Loucy (cell line): Measurements from ENCODE around the gene SLU7.
A peak's percentile ranks its signal among the peaks of the same experiment; 100 is the strongest.

Experiments used
- H2AFZ ChIP-seq: fragments of 200-600 bp; sonication (generic); 2 replicates; pipeline ENCODE4 v1.6.0; 2016; ENCODE audit warnings: antibody characterized with exemption, mild to moderate bottlenecking, low read length, moderate library complexity
- H3F3A ChIP-seq: fragments of 200-600 bp; 2 replicates; pipeline ENCODE4 v1.6.0; 2016; ENCODE audit warnings: antibody characterized with exemption, low read depth, mild to moderate bottlenecking
- H3K27me3 ChIP-seq: fragments of 200-600 bp; sonication (generic); 2 replicates; pipeline ENCODE4 v1.6.1; 2014; ENCODE audit warnings: low read length, mild to moderate bottlenecking; ENCODE audit not compliant: insufficient read depth, poor library complexity, severe bottlenecking
- H3K36me3 ChIP-seq: fragments of 200-600 bp; sonication (generic); 2 replicates; pipeline ENCODE4 v1.6.1; 2016; ENCODE audit warnings: low read length; ENCODE audit not compliant: insufficient read depth
- H3K4me1 ChIP-seq: fragments of 200-600 bp; sonication (generic); 2 replicates; pipeline ENCODE4 v1.5.1; 2014; ENCODE audit warnings: low read length, mild to moderate bottlenecking; ENCODE audit not compliant: insufficient read depth, poor library complexity, severe bottlenecking
- H3K4me2 ChIP-seq: fragments of 200-600 bp; sonication (generic); 2 replicates; pipeline ENCODE4 v1.6.0; 2014; ENCODE audit warnings: antibody characterized with exemption, low read length, low read depth, mild to moderate bottlenecking; ENCODE audit not compliant: poor library complexity, severe bottlenecking
- H3K4me3 ChIP-seq: fragments of 200-600 bp; sonication (generic); 2 replicates; pipeline ENCODE4 v1.5.1; 2014; ENCODE audit warnings: low read length, mild to moderate bottlenecking, mixed read lengths; ENCODE audit not compliant: poor library complexity, severe bottlenecking
- H3K79me2 ChIP-seq: fragments of 200-600 bp; sonication (generic); 2 replicates; pipeline ENCODE4 v1.6.1; 2014; ENCODE audit warnings: low read length; ENCODE audit not compliant: insufficient read depth
- H3K9ac ChIP-seq: fragments of 200-600 bp; sonication (generic); 2 replicates; pipeline ENCODE4 v1.6.0; 2014; ENCODE audit warnings: mild to moderate bottlenecking, low read depth, low read length, moderate library complexity; ENCODE audit not compliant: poor library complexity, severe bottlenecking
- H3K9me2 ChIP-seq: fragments of 200-600 bp; sonication (generic); replicated peaks from 2 replicates; pipeline ENCODE4 v1.6.1; 2016; ENCODE audit warnings: low read depth, low read length, mixed read lengths
- H3K9me3 ChIP-seq: fragments of 200-600 bp; sonication (generic); 2 replicates; pipeline ENCODE4 v1.6.1; 2014; ENCODE audit warnings: mild to moderate bottlenecking, antibody characterized with exemption, low read length, low read depth; ENCODE audit not compliant: insufficient read depth
- H4K20me1 ChIP-seq: fragments of 200-600 bp; sonication (generic); 2 replicates; pipeline ENCODE4 v1.6.0; 2014; ENCODE audit warnings: antibody characterized with exemption, low read length, mild to moderate bottlenecking; ENCODE audit not compliant: insufficient read depth, poor library complexity, severe bottlenecking
- EZH2phosphoT487 ChIP-seq: fragments of 200-600 bp; IDR thresholded peaks from 2 replicates; pipeline ENCODE4 v1.6.1; 2018; ENCODE audit warnings: antibody characterized with exemption, mild to moderate bottlenecking, moderate library complexity, borderline replicate concordance
- TF ChIP-seq, protein P1 (sequence below): fragments of 200-600 bp; sonication (generic); conservative IDR thresholded peaks from 2 replicates; pipeline ENCODE4 v1.5.1; 2014; ENCODE audit warnings: mild to moderate bottlenecking, antibody characterized with exemption, low read length

SLU7 gene

DNA sequence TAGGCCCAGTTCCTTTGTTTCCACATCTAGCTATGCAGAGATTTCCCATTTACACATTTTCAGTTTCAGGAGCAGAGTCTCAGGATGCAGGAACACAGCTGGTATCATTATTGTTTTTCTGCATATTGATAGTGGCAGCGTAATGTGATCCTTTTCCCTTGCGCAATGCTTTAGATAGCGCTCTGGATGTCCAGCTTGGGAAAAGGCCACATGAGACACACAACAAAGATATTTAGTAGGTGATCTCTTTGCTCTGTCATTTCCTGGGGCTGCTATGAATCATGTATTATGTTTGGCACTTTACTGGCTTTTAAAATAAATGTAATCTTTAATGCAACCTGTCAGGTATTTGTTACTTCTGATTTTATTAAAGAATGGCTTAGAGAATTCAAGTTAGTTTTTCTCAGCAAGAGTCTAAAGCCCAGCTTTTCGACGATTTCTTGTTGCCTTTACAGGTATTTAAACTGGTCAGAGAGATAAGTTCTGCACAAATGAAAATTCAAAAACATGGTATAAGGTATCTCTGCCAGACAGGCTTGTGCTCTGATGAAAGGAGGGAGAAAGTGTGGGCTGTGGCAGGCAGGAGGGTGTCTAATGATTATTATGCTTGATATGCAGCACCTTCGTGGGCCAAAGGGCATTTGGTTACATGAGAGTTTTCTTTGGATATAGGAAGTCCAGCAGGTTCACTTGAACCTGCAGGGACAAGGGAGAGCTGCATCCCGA, 45.0 kb upstream of the SLU7 start:
- H3K79me2 ChIP-seq: peaks cover 7% of the 10 kb centered on the region
- H4K20me1 ChIP-seq: no peaks in the 10 kb centered on the region
- no peak overlapping the region for H3K4me3 ChIP-seq
- no peaks in the 10 kb centered on the region for H3K27me3 ChIP-seq
- peaks cover 3% of the 10 kb centered on the region; the same call in 1 of the 2 replicates for H3F3A ChIP-seq
- no peak overlapping the region for H3K9ac ChIP-seq
- H2AFZ ChIP-seq: no peak overlapping the region; the same call in 1 of the 2 replicates
- no peaks in the 10 kb centered on the region for H3K36me3 ChIP-seq
- TF ChIP-seq, protein P1, sequence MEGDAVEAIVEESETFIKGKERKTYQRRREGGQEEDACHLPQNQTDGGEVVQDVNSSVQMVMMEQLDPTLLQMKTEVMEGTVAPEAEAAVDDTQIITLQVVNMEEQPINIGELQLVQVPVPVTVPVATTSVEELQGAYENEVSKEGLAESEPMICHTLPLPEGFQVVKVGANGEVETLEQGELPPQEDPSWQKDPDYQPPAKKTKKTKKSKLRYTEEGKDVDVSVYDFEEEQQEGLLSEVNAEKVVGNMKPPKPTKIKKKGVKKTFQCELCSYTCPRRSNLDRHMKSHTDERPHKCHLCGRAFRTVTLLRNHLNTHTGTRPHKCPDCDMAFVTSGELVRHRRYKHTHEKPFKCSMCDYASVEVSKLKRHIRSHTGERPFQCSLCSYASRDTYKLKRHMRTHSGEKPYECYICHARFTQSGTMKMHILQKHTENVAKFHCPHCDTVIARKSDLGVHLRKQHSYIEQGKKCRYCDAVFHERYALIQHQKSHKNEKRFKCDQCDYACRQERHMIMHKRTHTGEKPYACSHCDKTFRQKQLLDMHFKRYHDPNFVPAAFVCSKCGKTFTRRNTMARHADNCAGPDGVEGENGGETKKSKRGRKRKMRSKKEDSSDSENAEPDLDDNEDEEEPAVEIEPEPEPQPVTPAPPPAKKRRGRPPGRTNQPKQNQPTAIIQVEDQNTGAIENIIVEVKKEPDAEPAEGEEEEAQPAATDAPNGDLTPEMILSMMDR: no peak
- TF ChIP-seq EZH2phosphoT487: no peak
- no peaks in the 10 kb centered on the region for H3K9me2 ChIP-seq
- H3K4me1 ChIP-seq: peaks cover 42% of the 10 kb centered on the region
- H3K9me3 ChIP-seq: no peaks in the 10 kb centered on the region
- peak overlapping the region; percentile 42 for H3K4me2 ChIP-seq

DNA sequence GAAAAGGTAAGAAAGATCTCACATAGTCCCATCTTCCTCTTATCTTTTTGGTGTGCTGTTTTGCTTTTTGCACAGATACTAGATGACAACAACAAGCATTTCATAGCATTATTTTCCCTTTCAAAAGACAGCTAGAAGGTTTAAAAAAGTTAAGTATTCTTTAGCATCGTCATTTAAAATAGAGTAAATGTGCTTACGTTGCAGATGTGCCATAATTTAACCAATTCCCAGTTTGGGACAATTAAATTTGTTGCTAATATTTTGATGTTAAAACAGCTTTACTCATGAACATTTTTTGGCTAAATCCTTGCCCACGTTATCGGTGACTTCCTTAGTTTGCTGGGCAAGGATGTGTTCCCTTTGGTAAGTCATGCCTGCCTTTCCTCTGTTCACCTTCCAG, 44.3 kb upstream of the SLU7 start:
- peaks cover 42% of the 10 kb centered on the region for H3K4me1 ChIP-seq

DNA sequence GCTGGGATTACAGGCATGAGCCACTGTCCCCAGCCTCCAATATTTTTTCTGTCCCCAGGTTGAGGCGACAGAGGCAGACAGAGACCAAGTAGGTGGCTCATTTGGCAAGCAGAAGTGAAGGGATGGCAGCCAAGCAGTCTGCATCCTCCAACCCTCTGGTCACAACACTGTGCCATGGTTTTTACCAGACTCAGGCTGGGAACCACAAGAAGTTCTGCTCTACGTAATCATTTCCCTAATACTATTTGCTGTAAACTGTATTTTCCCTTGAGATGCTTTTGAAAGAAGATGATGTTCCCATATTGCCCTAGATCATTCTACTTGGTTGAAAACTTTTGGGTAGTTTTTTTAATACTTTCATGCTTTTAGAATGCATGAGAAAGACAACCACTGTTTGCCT, 43.3 kb upstream of the SLU7 start:
- Histone ChIP-seq H3K9me2 (no peaks in the 10 kb centered on the region), H3K36me3 (no peaks in the 10 kb centered on the region), H3K9ac (no peak overlapping the region), H3K79me2 (no peaks in the 10 kb centered on the region), H3K9me3 (no peaks in the 10 kb centered on the region), H3F3A (0 out of 2 replicates have a peak, but pooled peaks cover under 1% of the 10 kb centered on the region), H2AFZ (no peak overlapping the region), H3K4me3 (no peak overlapping the region), H3K4me2 (no peak overlapping the region), H3K4me1 (peaks cover 40% of the 10 kb centered on the region), H4K20me1 (no peaks in the 10 kb centered on the region), H3K27me3 (no peaks in the 10 kb centered on the region)
- TF ChIP-seq, protein P1: no peak
- no peak for TF ChIP-seq EZH2phosphoT487

More for the DNA sequence above, 44.3 kb upstream of the SLU7 start:
- no peaks in the 10 kb centered on the region for H3K9me3 ChIP-seq
- no peaks in the 10 kb centered on the region for H3K9me2 ChIP-seq
- H4K20me1 ChIP-seq: no peaks in the 10 kb centered on the region
- TF ChIP-seq EZH2phosphoT487: no peak
- TF ChIP-seq, protein P1: no peak
- H3F3A ChIP-seq: peaks cover 3% of the 10 kb centered on the region; the same call in 1 of the 2 replicates
- H2AFZ ChIP-seq: no peak overlapping the region
- no peaks in the 10 kb centered on the region for H3K36me3 ChIP-seq
- H3K27me3 ChIP-seq: no peaks in the 10 kb centered on the region
- H3K79me2 ChIP-seq: peaks cover 1% of the 10 kb centered on the region; the same call in 1 of the 2 replicates
- H3K4me2 ChIP-seq: no peak overlapping the region
- no peak overlapping the region for H3K4me3 ChIP-seq
- H3K9ac ChIP-seq: no peak overlapping the region
